Measurements from ENCODE around the gene SPTBN4.

DNA sequence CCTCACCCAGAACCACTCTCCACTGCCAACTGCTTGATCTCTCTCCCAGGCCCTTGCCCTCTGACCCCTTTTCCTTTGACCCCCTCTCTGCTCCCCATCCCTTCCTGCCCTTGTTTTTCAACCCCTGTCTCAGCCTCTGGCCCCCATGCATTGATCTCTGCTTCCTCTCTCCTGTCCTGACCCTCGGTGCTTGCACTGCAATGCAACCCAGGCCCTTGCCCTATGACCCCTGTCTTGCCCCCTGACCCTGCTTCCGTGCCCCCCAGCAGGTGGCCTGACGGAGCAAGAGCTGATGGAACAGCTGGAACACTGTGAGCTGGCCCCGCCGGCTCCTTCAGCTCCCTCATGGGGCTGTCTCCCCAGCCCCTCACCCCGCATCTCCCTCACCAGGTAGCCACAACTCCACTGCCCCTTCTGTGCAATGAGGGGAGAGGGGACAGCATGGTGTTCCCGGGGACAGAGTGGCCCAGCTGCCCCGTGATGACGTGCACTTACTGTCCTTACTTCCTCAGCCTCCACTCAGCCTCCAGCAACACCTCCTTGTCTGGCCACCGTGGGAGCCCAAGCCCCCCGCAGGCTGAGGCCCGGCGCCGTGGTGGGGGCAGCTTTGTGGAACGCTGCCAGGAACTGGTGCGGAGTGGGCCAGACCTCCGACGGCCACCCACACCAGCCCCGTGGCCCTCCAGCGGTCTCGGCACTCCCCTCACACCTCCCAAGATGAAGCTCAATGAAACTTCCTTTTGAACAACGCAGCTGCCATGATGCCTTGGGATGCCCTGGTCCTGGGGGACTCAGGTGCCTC, 123.9 kb downstream of the SPTBN4 start:
- TF ChIP-seq EZH2 (IDR thresholded peaks at IDR 0.05; ENCODE audit: borderline replicate concordance): no peak
- no peak for TF ChIP-seq EZH2phosphoT487 (IDR thresholded peaks at IDR 0.05; ENCODE audit: low read depth, severe bottlenecking, unreplicated experiment)
- TF ChIP-seq, protein P1, sequence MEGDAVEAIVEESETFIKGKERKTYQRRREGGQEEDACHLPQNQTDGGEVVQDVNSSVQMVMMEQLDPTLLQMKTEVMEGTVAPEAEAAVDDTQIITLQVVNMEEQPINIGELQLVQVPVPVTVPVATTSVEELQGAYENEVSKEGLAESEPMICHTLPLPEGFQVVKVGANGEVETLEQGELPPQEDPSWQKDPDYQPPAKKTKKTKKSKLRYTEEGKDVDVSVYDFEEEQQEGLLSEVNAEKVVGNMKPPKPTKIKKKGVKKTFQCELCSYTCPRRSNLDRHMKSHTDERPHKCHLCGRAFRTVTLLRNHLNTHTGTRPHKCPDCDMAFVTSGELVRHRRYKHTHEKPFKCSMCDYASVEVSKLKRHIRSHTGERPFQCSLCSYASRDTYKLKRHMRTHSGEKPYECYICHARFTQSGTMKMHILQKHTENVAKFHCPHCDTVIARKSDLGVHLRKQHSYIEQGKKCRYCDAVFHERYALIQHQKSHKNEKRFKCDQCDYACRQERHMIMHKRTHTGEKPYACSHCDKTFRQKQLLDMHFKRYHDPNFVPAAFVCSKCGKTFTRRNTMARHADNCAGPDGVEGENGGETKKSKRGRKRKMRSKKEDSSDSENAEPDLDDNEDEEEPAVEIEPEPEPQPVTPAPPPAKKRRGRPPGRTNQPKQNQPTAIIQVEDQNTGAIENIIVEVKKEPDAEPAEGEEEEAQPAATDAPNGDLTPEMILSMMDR (IDR thresholded peaks at IDR 0.05; ENCODE audit: poor library complexity): no peak
